COR-L47 (cell line): ENCODE results near the gene CFP.

Source experiments
- DNase-seq: peaks from one replicate; lab custom pipeline; 2025; lab: John Stamatoyannopoulos, UW

CFP gene

DNA sequence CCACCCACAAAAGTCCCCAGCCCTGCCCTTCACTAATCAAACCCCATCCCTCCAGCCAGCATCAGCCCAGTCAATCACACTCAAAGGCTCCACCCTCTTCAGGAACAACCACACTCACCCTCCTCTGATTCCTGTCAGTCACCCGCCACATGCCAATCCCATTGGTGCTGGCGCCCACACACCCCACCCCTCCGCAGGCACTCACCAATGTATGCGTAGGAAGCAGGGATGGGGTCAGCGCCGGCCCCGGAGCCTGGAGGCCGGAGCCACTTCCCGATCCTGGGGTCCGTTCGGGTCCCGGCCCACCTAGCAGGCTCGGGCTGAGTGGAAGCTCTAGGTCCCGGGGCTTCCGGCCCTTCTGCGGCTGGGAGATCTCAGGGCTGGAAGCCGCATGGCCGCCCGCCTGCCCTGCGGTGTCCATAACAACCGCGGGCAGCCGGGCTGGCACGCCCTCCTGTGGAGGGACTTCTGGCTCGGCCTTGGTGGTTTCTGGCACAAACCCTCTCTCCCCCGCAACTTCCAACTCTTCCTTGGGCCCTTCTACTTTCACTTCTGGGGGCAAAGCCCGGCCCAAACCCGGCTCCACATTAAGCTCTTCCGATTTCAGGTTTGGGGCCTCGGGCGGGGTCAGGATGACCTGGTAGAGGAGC lies 7.9 kb upstream of the CFP start:
- DNase-seq: no peak

DNA sequence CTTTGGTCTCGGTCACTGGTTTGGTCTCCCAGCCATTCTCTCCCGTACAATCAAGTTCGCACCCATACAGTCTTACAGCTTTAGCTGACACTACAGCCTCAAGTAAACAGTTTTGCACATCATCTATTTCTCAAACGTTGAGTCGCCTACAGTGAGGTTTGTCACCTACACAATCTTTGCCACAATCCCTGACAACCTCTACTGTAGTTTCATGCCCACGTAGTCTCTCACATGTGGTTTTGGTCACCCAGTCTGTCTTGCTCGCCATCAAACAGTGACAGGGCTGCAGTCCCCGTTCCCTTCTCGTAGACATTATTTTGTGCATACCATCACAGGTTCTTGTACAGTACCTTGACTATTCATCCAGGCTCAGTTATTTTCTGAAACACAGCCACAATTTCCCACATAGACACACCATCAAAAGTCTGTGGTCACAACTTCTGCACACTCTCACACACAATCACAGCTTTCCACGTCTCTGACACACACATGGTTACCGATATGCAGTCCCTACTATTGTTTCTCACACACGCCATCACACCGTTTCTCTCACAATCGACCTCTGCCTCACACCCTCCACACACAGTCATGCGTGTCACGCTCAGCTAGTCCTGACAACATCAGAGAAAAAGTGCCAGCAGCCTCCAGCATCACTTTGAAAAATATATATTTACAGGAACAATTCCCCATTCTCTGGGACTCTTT lies 5.3 kb upstream of the CFP start:
- no peak for DNase-seq

- DNase-seq: no peak
Observed at GRCh38 chrX:47633689-47634590, 4.2 kb upstream of the CFP start.

DNA sequence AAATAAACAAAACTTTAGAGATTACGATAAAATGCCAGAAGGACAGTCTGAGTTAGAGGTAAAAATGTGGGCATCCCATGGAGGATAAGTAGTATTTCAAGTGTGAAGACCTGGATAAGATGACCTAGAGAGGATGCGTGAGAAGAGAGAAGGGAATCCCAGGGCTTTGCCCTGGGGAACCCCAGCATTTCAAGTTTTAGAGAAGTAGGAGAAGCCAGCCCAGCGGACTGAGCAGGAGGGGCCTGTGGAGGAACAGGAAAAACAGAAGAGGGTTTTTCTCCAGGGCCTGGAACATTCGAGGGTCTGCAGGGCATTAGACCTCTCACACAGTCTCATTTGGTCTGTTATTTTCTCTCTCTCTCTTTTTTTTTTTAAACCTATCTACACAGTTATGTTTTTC lies 2.9 kb upstream of the CFP start:
- no peak for DNase-seq

DNA sequence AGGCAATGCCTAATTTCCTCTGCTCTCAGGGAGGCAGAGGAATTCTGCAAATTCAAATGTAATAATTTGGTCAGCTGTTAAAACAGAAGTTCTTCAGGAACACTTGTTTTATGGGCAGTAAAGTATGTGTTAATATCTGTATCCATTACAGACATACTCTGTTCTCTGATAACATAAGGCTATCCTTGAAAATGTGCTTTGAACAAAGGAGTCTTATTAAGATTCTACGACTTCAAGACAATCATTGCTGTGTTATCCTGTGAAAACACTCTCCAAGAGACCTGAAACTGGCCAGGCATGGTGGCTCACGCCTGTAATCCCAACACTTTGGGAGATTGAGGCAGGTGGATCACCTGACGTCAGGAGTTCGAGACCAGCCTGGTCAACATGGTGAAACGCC lies 1.9 kb upstream of the CFP start:
- no peak for DNase-seq

- DNase-seq: no peak
Observed at GRCh38 chrX:47628982-47629381, 748 bp downstream of the CFP start.

DNA sequence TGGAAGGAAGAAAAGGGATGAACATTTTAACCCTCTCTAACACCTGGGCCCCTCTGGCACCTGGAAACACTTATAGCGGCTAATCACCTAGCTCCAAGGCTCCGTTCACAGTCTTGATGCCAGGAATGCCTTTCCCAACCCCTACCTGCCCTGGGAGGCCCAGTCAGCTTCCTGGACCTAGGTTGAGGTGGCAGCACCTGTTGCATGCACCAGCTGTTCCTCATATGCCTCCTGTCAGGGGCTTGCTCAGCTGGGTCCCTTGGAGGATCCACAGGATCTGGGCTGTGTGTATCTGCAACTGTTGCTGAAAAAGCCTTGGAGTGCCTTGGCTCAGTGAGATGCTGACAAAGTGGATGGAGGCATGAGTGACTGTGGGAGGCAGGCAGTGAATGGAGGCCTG lies 4.4 kb downstream of the CFP start:
- no peak for DNase-seq

DNA sequence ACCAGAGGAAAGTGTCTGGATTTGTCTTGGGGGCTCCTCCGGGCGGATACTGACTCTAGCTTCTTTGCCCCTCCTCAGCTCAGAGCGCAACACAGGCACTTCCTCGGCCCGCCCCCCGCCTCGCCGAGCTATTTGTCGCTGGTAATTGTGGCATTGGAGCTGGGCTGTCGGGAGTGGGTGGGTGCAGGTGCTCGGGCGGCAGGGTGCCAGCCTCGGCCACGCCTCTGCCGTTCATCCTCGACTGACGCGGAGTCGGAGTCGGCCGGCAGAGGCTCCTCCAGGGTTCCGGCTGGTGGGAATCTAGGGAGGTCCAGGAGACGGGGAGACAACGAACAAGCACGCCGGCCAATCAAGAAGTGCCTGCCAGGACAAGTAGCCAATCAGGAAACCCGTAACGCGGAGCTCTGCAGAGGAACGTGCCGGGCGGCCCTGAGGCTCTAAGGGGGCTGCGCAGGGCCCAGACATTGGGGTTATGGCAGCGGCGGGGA lies 6.1 kb downstream of the CFP start:
- DNase-seq: peak; percentile 85

GRCh38 chrX:47621851-47622250 lies 7.9 kb downstream of the CFP start:
- no peak for DNase-seq

DNA sequence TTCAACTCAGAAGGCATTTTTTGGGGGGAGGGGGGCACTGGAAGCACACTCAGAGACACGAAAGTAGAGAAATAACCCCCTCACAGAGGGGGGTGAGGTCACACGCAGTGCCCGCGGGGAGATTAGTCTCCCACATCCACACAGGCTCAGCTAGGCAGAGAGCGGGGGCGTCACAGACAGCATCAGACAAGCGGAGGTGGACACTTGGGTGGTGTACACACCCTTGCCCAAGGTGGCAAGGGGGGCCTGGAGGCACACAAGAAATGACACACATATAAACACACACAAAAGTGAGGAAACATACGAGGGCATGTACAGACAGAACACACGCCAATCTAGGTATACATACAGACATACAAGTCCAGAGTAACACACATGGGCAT lies 9.4 kb downstream of the CFP start:
- DNase-seq: no peak

- DNase-seq: peak; percentile 70
Observed at GRCh38 chrX:47619486-47620302, 10.0 kb downstream of the CFP start, which contains the start of gene SYN1. Gene SYN1, minus strand, starts transcription at chrX:47619857. Its CDS starts 129 bp downstream, at chrX:47619728.

DNA sequence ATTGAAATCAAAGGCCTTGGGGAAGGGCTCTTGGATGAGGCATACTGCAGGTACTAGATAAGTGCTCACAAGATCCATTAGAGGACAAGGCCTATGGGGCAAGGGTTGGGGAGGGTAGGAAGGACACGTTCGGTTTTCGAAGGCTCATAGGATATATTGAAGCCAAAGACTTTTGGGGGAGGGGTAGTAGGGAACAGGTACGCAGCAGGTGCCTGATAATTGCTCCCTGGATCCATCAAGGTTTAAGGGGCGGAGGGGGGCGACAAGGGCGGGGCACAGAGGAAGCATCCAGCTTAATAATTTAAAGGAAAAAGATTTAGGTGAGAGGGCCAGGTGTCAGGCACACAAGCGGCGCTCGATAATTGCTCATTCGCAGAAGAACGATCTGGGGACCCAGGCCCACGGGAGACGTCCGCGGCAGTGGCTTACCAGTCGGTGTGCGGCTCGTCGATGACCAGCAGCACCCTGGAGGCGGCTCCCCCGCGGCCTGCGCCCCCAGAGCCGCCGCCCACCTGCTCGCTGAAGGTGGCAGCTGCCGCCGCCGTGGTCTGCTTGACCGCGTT lies 10.7 kb downstream of the CFP start:
- no peak for DNase-seq

- DNase-seq: no peak
Observed at GRCh38 chrX:47614618-47615017, 15.1 kb downstream of the CFP start.

DNA sequence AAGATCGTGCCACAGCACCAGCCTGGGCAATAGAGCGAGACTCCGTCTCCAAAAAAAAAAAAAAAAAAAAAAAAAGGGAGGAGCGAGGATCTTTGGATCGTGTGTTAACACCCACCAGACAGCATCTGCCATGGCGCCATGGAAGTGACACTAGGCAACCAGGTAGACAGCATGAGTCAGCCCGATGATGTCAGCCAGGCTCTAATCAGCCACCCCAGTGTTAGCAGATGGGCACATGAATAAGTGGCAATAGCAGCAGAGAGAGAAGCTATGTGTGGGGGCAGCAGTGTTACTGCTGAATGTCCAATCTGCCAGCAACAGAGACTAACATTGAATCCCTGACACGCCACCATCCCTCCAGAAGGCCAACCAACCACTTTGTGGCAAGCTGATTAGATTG lies 16.6 kb downstream of the CFP start:
- no peak for DNase-seq

GRCh38 chrX:47612418-47612817 lies 17.3 kb downstream of the CFP start:
- no peak for DNase-seq

- DNase-seq: no peak
Observed at GRCh38 chrX:47611926-47612325, 17.8 kb downstream of the CFP start.

DNA sequence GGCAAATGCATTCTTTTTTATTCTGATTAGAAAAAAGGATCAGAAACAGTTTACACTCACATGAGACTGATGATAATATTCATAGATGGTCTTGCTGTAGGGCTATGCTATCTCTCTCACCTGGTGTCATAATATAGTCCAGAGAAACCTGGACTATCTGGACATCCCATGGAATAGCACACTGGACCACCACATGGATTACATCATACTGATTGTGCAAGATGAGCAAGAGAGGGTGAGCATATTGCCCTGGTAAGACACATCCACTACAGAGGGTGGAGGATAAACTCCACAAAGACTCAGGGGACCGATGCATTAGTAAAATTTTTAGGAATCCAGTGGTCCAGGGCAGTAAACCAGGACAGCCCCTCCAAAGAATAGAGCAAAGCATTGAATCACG lies 18.2 kb downstream of the CFP start:
- DNase-seq: no peak

GRCh38 chrX:47610511-47610910 lies 19.2 kb downstream of the CFP start:
- no peak for DNase-seq

GRCh38 chrX:47608130-47608810 lies 21.5 kb downstream of the CFP start:
- no peak for DNase-seq

- DNase-seq: no peak
Observed at GRCh38 chrX:47607091-47607490, 22.6 kb downstream of the CFP start.

DNA sequence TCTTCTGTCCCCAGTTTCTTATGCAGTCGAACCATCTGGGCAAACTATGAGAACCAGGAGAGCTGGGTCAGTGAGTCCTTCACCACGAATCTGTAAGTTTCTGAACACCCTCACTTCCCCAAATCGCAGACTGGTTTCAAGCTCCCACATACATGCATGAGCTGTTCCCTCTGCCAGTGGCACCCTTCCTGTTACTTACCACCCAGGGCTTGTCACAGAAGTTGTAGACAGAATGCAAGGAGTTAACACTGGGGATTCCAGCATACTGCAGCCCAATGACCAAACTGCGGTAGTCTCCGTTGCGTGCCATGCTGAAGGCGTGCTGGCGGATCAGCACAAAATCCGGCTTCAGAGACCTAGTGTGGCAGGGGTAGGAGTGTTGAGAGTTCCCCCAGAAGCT lies 24.7 kb downstream of the CFP start:
- no peak for DNase-seq
